GM23338 (cell line): ENCODE results near the gene EGF. TPM values are rescaled to one million over a fixed set of nuclear protein-coding genes. Genes with fewer than 3 reads are reported as not detected.

Experiments
- ATAC-seq: fragments of 200-7000 bp; cut with Tn5 transposase; 3 replicates; pipeline ENCODE4 v1.9.1; 2020
- DNase-seq: peaks from one replicate; pipeline ENCODE4 v3.0.0-alpha.2; 2015; ENCODE audit warnings: low spot score
- H2AFZ ChIP-seq: fragments of 200-600 bp; sonication (generic); 2 replicates; pipeline ENCODE4 v1.8.0; 2016; ENCODE audit warnings: antibody characterized with exemption, mild to moderate bottlenecking, moderate library complexity
- H3F3A ChIP-seq: fragments of 200-600 bp; sonication (generic); replicated peaks from 2 replicates; pipeline ENCODE4 v1.8.0; 2017; ENCODE audit warnings: antibody characterized with exemption, mixed run types, low read depth
- H3K27ac ChIP-seq: fragments of 200-600 bp; sonication (generic); 2 replicates; pipeline ENCODE4 v1.6.1; 2016; ENCODE audit warnings: low read depth
- H3K27me3 ChIP-seq: fragments of 200-600 bp; sonication (generic); 2 replicates; pipeline ENCODE4 v1.8.0; 2016; ENCODE audit warnings: mild to moderate bottlenecking, mixed run types, moderate library complexity; ENCODE audit not compliant: insufficient read depth
- H3K36me3 ChIP-seq: fragments of 200-600 bp; sonication (generic); 2 replicates; pipeline ENCODE4 v1.8.0; 2016; ENCODE audit warnings: mild to moderate bottlenecking; ENCODE audit not compliant: insufficient read depth
- H3K4me1 ChIP-seq: fragments of 200-600 bp; sonication (generic); 2 replicates; pipeline ENCODE4 v1.8.0; 2016; ENCODE audit warnings: mild to moderate bottlenecking, moderate library complexity; ENCODE audit not compliant: insufficient read depth
- H3K4me2 ChIP-seq: fragments of 200-600 bp; sonication (generic); 2 replicates; pipeline ENCODE4 v1.7.1; 2017; ENCODE audit warnings: mixed run types
- H3K4me3 ChIP-seq: fragments of 200-600 bp; sonication (generic); 2 replicates; pipeline ENCODE4 v1.6.1; 2016; ENCODE audit warnings: mixed run types
- H3K79me2 ChIP-seq: fragments of 200-600 bp; sonication (generic); replicated peaks from 2 replicates; pipeline ENCODE4 v1.8.0; 2017; ENCODE audit warnings: mild to moderate bottlenecking; ENCODE audit not compliant: insufficient read depth
- H3K9me2 ChIP-seq: fragments of 200-600 bp; sonication (generic); 2 replicates; pipeline ENCODE4 v1.8.0; 2017; ENCODE audit not compliant: insufficient read depth
- H4K20me1 ChIP-seq: fragments of 200-600 bp; sonication (generic); replicated peaks from 2 replicates; pipeline ENCODE4 v1.8.0; 2017; ENCODE audit warnings: mild to moderate bottlenecking; ENCODE audit not compliant: insufficient read depth
- H3K27ac Mint-ChIP-seq: 2 replicates; pipeline ENCODE4 v1.8.0; 2020; ENCODE audit warnings: inconsistent platforms, mild to moderate bottlenecking, moderate library complexity, mixed read lengths
- H3K27me3 Mint-ChIP-seq: 3 replicates; pipeline ENCODE4 v1.8.0; 2022; ENCODE audit warnings: low read depth, mild to moderate bottlenecking, moderate library complexity, mixed read lengths, inconsistent platforms; ENCODE audit not compliant: insufficient read depth, poor library complexity
- H3K36me3 Mint-ChIP-seq: 3 replicates; pipeline ENCODE4 v1.8.0; 2021; ENCODE audit warnings: low read depth, mild to moderate bottlenecking, inconsistent platforms, moderate library complexity, mixed read lengths
- H3K4me1 Mint-ChIP-seq: 3 replicates; pipeline ENCODE4 v1.8.0; 2020; ENCODE audit warnings: mild to moderate bottlenecking, inconsistent platforms, mixed read lengths
- H3K4me3 Mint-ChIP-seq: 3 replicates; pipeline ENCODE4 v1.8.0; 2021; ENCODE audit warnings: moderate library complexity, mild to moderate bottlenecking, inconsistent platforms, mixed read lengths
- H3K9me3 Mint-ChIP-seq: 3 replicates; pipeline ENCODE4 v1.8.0; 2020; ENCODE audit warnings: moderate library complexity, mild to moderate bottlenecking, inconsistent platforms, mixed read lengths
- CREB1 ChIP-seq: fragments of 250-450 bp; sonication (Bioruptor Pico); IDR thresholded peaks from 2 replicates; pipeline ENCODE4 v1.5.0; 2020; ENCODE audit warnings: low read depth, mild to moderate bottlenecking, moderate library complexity
- EZH2 ChIP-seq: fragments of 200-600 bp; sonication (generic); IDR thresholded peaks from one replicate; pipeline ENCODE4 v1.8.0; 2017; ENCODE audit warnings: antibody characterized with exemption, mild to moderate bottlenecking, low read depth; ENCODE audit not compliant: unreplicated experiment
- EZH2phosphoT487 ChIP-seq: fragments of 200-600 bp; sonication (generic); IDR thresholded peaks from one replicate; pipeline ENCODE4 v1.8.1; 2018; ENCODE audit warnings: antibody characterized with exemption; ENCODE audit not compliant: unreplicated experiment
- STAT1 ChIP-seq: IDR thresholded peaks from one replicate; pipeline ENCODE4 v1.6.1; 2016; ENCODE audit warnings: antibody characterized with exemption; ENCODE audit not compliant: unreplicated experiment
- polyA plus RNA-seq: library from polyadenylated mRNA; unstranded; fragments of >200 nt; fragmentation: Nextera tagmentation; extraction: Ambion mirVana; gene quantifications from 2 replicates; pipeline ENCODE4 v1.2.1, GENCODE V29; 2016
- total RNA-seq: library from RNA; depleted of rRNA; stranded (reverse); fragments of >200 nt; shearing (Covaris generic); gene quantifications from 2 replicates; pipeline ENCODE4 v1.2.3, GENCODE V29; 2014
- TF ChIP-seq, protein P1 (sequence below): IDR thresholded peaks from one replicate; pipeline ENCODE4 v1.6.1; 2018; ENCODE audit warnings: antibody characterized with exemption; ENCODE audit not compliant: unreplicated experiment
- TF ChIP-seq, protein P2 (sequence below), 2 experiments: fragments of 200-600 bp in 1 of 2; sonication (generic) in 1 of 2; conservative IDR thresholded peaks; 2 replicates each; pipeline versions ENCODE4 v1.5.1 to v1.6.1; 2016 to 2017; ENCODE audit warnings: antibody characterized with exemption in 2 of 2, low read depth in 2 of 2, mild to moderate bottlenecking in 2 of 2, moderate library complexity in 1 of 2
- TF ChIP-seq, protein P3 (sequence below): IDR thresholded peaks from 2 replicates; pipeline ENCODE4 v1.6.1; 2016; ENCODE audit warnings: antibody characterized with exemption

Gene EGF
- total and polyA plus RNA-seq, 2 experiments from 2014 or later = 1.4 to 3.0 TPM

DNA sequence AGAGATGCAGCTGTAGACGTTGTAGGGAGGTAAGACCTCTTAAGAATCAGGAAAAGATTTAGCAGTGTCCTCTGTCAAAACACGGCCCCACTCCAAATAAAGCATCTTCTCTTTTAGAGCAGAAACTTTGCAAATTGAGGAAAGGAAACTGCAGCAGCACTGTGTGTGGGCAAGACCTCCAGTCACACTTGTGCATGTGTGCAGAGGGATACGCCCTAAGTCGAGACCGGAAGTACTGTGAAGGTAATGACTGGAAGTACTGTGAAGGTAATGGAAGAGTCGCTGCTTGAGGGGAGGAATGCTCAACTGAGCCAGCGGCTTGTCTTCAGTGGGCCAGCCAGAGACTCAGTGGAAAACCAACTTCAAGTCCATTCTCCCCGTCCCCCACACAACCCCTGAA lies 46.5 kb downstream of the EGF start (continued):
- TF ChIP-seq, protein P1, sequence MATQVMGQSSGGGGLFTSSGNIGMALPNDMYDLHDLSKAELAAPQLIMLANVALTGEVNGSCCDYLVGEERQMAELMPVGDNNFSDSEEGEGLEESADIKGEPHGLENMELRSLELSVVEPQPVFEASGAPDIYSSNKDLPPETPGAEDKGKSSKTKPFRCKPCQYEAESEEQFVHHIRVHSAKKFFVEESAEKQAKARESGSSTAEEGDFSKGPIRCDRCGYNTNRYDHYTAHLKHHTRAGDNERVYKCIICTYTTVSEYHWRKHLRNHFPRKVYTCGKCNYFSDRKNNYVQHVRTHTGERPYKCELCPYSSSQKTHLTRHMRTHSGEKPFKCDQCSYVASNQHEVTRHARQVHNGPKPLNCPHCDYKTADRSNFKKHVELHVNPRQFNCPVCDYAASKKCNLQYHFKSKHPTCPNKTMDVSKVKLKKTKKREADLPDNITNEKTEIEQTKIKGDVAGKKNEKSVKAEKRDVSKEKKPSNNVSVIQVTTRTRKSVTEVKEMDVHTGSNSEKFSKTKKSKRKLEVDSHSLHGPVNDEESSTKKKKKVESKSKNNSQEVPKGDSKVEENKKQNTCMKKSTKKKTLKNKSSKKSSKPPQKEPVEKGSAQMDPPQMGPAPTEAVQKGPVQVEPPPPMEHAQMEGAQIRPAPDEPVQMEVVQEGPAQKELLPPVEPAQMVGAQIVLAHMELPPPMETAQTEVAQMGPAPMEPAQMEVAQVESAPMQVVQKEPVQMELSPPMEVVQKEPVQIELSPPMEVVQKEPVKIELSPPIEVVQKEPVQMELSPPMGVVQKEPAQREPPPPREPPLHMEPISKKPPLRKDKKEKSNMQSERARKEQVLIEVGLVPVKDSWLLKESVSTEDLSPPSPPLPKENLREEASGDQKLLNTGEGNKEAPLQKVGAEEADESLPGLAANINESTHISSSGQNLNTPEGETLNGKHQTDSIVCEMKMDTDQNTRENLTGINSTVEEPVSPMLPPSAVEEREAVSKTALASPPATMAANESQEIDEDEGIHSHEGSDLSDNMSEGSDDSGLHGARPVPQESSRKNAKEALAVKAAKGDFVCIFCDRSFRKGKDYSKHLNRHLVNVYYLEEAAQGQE = no peak
- TF ChIP-seq, protein P2, sequence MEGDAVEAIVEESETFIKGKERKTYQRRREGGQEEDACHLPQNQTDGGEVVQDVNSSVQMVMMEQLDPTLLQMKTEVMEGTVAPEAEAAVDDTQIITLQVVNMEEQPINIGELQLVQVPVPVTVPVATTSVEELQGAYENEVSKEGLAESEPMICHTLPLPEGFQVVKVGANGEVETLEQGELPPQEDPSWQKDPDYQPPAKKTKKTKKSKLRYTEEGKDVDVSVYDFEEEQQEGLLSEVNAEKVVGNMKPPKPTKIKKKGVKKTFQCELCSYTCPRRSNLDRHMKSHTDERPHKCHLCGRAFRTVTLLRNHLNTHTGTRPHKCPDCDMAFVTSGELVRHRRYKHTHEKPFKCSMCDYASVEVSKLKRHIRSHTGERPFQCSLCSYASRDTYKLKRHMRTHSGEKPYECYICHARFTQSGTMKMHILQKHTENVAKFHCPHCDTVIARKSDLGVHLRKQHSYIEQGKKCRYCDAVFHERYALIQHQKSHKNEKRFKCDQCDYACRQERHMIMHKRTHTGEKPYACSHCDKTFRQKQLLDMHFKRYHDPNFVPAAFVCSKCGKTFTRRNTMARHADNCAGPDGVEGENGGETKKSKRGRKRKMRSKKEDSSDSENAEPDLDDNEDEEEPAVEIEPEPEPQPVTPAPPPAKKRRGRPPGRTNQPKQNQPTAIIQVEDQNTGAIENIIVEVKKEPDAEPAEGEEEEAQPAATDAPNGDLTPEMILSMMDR (conservative IDR thresholded peaks at IDR 0.05; ENCODE audit: low read depth in 2 of 2) = no peak
- no peak for TF ChIP-seq EZH2phosphoT487
- TF ChIP-seq, protein P3, sequence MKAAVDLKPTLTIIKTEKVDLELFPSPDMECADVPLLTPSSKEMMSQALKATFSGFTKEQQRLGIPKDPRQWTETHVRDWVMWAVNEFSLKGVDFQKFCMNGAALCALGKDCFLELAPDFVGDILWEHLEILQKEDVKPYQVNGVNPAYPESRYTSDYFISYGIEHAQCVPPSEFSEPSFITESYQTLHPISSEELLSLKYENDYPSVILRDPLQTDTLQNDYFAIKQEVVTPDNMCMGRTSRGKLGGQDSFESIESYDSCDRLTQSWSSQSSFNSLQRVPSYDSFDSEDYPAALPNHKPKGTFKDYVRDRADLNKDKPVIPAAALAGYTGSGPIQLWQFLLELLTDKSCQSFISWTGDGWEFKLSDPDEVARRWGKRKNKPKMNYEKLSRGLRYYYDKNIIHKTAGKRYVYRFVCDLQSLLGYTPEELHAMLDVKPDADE = no peak

DNA sequence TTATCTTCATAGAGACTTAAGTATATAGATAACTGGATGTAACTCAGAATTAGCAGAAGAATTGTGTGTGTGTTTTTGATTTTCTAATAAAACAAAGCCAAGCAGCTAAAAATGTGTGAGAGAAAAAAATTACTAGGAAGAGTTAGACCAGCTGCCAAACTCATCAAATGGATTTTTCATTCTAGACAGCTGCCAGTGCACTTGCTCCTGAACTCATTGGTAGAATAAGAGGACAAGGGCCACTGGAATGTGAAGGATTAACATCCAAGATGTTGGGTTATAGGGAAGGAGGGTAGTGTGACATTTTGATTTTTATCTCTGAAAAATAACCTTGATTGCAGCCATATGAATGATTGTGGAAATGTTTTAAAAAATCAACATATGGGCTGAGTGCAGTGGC lies 49.7 kb downstream of the EGF start:
- Histone ChIP-seq H3K4me3 (no peak overlapping the region), H3K9me2 (no peaks in the 10 kb centered on the region), H3K79me2 (no peaks in the 10 kb centered on the region), H2AFZ (no peak overlapping the region), H3K27me3 (no peaks in the 10 kb centered on the region), H3K4me1 (no peaks in the 10 kb centered on the region), H4K20me1 (no peaks in the 10 kb centered on the region), H3F3A (no peaks in the 10 kb centered on the region), H3K36me3 (no peaks in the 10 kb centered on the region), H3K4me2 (no peak overlapping the region), H3K27ac (no peak overlapping the region)
- Mint-ChIP-seq H3K36me3 (no peaks in the 10 kb centered on the region), H3K4me3 (no peak overlapping the region), H3K4me1 (no peaks in the 10 kb centered on the region), H3K27ac (no peak overlapping the region), H3K27me3 (peaks cover 2% of the 10 kb centered on the region), H3K9me3 (no peaks in the 10 kb centered on the region)
- ATAC-seq = no peak
- no peak for DNase-seq
- TF ChIP-seq CREB1 (CRISPR knock-in tag) (no peak), EZH2 (no peak), STAT1 (no peak)
- TF ChIP-seq, protein P2 (conservative IDR thresholded peaks at IDR 0.05; ENCODE audit: low read depth in 2 of 2) = no peak
- TF ChIP-seq, protein P1 = no peak
